GM21381 (cell line): ENCODE data around the gene AEBP2.
"Not testable (repeated sequence)": the region's sequence is repeated elsewhere in the genome, so short reads cannot be mapped to it uniquely, and the experiment has no call there.

Experiments used
- ATAC-seq: cut with Tn5 transposase; IDR thresholded peaks from one replicate; pipeline ENCODE4 v1.9.1; 2021; ENCODE audit warnings: mild to moderate bottlenecking, moderate library complexity; ENCODE audit not compliant: unreplicated experiment

AEBP2 gene

GRCh38 chr12:19439059-19440018, at the start of gene AEBP2:
TSS of gene AEBP2 (plus strand) at chr12:19439492. CDS start at chr12:19439700, 208 bp downstream.
- ATAC-seq, result peak; percentile 84

- ATAC-seq, result no peak
These were observed 49.2 kb upstream of the AEBP2 start for GRCh38 chr12:19390051-19390598.

- not testable (repeated sequence) for ATAC-seq
These were observed 46.6 kb upstream of the AEBP2 start for GRCh38 chr12:19392644-19393043.

GRCh38 chr12:19394385-19394784, 44.9 kb upstream of the AEBP2 start:
- ATAC-seq, result no peak

- ATAC-seq, result no peak
These were observed 41.8 kb upstream of the AEBP2 start for GRCh38 chr12:19397534-19397933.

- ATAC-seq, result no peak
These were observed 40.6 kb upstream of the AEBP2 start for GRCh38 chr12:19398376-19399363.

GRCh38 chr12:19400649-19401285, 38.5 kb upstream of the AEBP2 start:
- ATAC-seq, result not testable (repeated sequence)

- ATAC-seq, result no peak
These were observed 37.1 kb upstream of the AEBP2 start for GRCh38 chr12:19402211-19402610.

- no peak for ATAC-seq
These were observed 36.4 kb upstream of the AEBP2 start for GRCh38 chr12:19402743-19403431.

- ATAC-seq, result no peak
These were observed 34.9 kb upstream of the AEBP2 start for GRCh38 chr12:19404242-19404880.

GRCh38 chr12:19409376-19409775, 29.9 kb upstream of the AEBP2 start:
- no peak for ATAC-seq

- no peak for ATAC-seq
These were observed 29.1 kb upstream of the AEBP2 start for GRCh38 chr12:19410211-19410610.

- no peak for ATAC-seq
These were observed 28.6 kb upstream of the AEBP2 start for GRCh38 chr12:19410629-19411185.

- no peak for ATAC-seq
These were observed 27.8 kb upstream of the AEBP2 start for GRCh38 chr12:19411234-19412204.

- no peak for ATAC-seq
These were observed 26.4 kb upstream of the AEBP2 start for GRCh38 chr12:19412844-19413243.

GRCh38 chr12:19413582-19413981, 25.7 kb upstream of the AEBP2 start:
- ATAC-seq, result not testable (repeated sequence)

- ATAC-seq, result no peak
These were observed 23.7 kb upstream of the AEBP2 start for GRCh38 chr12:19415563-19415962.

- no peak for ATAC-seq
These were observed 20.2 kb upstream of the AEBP2 start for GRCh38 chr12:19419086-19419485.
